T47D (cell line): ENCODE results near the gene CCL13.
"Not testable (repeated sequence)": the region's sequence is repeated elsewhere in the genome, so short reads cannot be mapped to it uniquely, and the experiment has no call there.

Experiments
- DNase-seq, 2 experiments: peaks; one replicate each; pipeline versions ENCODE4 v3.0.0 to v3.0.0-alpha.2; 2011 to 2012; ENCODE audit warnings: low read depth in 1 of 2, low spot score in 1 of 2
- JUND ChIP-seq: IDR thresholded peaks from 2 replicates; pipeline ENCODE4 v1.6.1; 2012; ENCODE audit warnings: low read depth
- in situ Hi-C: cut with HindIII; loops from 2 replicates; pipeline ENCODE4 v1.10.0; 2016; ENCODE audit warnings: low sequenced_read_pairs, low pct_unique_long_range_greater_than_20kb

Gene CCL13

GRCh38 chr17:34356194-34356593 is at the start of gene CCL13:
CCL13 (plus strand) TSS chr17:34356480; CDS start chr17:34356527, 47 bp downstream.
- TF ChIP-seq JUND, result no peak
- DNase-seq, result no peak
- in situ Hi-C loops, result no loop called here

- DNase-seq, result no peak
- in situ Hi-C loops, result no loop called here
- no peak for TF ChIP-seq JUND
Observed at GRCh38 chr17:34307110-34307509, 49.2 kb upstream of the CCL13 start.

DNA sequence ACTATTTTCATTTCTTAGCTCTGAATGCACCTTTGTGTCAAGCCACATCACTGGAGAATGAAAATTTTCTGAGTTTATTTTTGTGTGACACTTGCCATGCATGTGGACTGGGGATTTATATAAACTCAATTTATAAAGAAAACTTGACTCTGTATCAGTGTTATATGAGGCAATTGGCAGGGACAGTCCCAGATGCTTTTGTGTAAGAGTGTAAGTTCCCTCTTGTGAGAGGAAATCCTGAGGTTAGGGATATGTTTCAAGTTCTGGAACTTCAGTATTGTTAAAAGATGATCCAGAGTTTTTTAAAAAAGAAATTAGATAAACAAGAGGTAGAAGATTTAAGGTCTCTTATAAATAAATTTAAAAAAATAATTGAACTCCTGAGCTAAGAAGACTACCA is 47.9 kb upstream of the CCL13 start:
- in situ Hi-C loops, result no loop called here
- DNase-seq, result no peak
- no peak for TF ChIP-seq JUND

- no peak for DNase-seq
- in situ Hi-C loops, result no loop called here
- TF ChIP-seq JUND, result no peak
Observed at GRCh38 chr17:34311291-34311690, 45.0 kb upstream of the CCL13 start.

- no peak for TF ChIP-seq JUND
- in situ Hi-C loops, result no loop called here
- no peak for DNase-seq
Observed at GRCh38 chr17:34312080-34312479, 44.2 kb upstream of the CCL13 start.

DNA sequence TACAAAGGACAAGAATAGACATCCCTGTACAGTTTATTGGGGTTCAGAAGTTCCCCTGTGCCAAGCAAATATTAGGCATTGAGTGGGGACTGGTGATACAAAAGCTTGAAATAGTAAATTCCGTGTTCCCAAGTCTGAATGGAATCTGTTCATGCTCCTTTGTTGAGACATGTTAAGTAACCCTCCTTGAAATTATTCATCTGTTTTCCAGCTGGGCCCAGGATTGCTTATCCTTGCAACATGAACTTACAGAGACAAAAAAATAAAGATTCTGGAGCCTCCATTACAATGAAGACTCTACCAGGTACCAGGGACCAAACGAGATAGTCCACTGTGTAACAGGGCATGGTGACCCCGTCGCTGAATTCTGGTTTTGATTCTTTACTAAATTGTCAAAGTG is 43.1 kb upstream of the CCL13 start:
- in situ Hi-C loops, result no loop called here
- DNase-seq, result no peak

GRCh38 chr17:34314279-34314678 is 42.0 kb upstream of the CCL13 start:
- TF ChIP-seq JUND, result no peak
- DNase-seq, result no peak
- in situ Hi-C loops, result no loop called here

More for the DNA sequence above, 43.1 kb upstream of the CCL13 start:
- no peak for TF ChIP-seq JUND

- DNase-seq, result peak in 1 of 2 experiments; percentile 9
- TF ChIP-seq JUND, result no peak
- in situ Hi-C loops, result no loop called here
Observed at GRCh38 chr17:34318474-34318873, 37.8 kb upstream of the CCL13 start.

DNA sequence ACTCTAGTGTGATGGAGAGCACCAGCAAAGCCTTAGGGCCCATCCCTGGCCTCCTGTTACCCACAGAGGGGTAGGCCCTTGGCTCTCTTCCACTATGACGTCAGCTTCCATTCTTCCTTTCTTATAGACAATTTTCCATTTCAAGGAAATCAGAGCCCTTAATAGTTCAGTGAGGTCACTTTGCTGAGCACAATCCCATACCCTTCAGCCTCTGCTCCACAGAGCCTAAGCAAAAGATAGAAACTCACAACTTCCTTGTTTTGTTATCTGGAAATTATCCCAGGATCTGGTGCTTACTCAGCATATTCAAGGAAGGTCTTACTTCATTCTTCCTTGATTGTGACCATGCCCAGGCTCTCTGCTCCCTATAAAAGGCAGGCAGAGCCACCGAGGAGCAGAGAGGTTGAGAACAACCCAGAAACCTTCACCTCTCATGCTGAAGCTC is 37.2 kb upstream of the CCL13 start, which contains the start of gene CCL8:
Gene CCL8, plus strand, starts transcription at position 397 of the 445 bp plus-strand sequence. CDS start 67 bp downstream, outside the sequence.
- no peak for TF ChIP-seq JUND
- in situ Hi-C loops, result no loop called here
- DNase-seq, result no peak

- no peak for DNase-seq
- in situ Hi-C loops, result no loop called here
- TF ChIP-seq JUND, result no peak
Observed at GRCh38 chr17:34321964-34322363, 34.3 kb upstream of the CCL13 start.

DNA sequence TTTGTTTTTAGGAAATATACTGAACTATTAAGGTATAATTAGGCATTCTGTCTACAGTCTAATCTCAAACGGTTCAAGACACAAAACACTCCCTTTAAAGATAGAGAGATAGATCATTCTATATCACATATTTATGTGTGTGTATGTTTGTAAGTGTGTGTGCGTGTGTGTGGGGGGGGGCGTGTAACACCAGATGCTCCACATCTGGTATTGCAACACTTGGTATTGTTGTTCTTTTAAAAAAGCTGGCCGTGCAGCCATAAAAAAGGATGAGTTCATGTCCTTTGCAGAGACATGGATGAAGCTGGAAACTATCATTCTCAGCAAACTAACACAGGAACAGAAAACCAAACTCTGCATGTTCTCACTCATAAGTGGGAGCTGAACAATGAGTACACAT is 28.7 kb upstream of the CCL13 start:
- DNase-seq, in situ Hi-C loops: not testable (repeated sequence)

GRCh38 chr17:34337701-34338100 is 18.6 kb upstream of the CCL13 start:
- in situ Hi-C loops, result no loop called here
- no peak for TF ChIP-seq JUND
- no peak for DNase-seq

GRCh38 chr17:34339138-34339770 is 17.0 kb upstream of the CCL13 start:
- no peak for DNase-seq
- in situ Hi-C loops, result no loop called here
- no peak for TF ChIP-seq JUND

GRCh38 chr17:34341916-34342315 is 14.4 kb upstream of the CCL13 start:
- no peak for TF ChIP-seq JUND
- DNase-seq, result no peak
- in situ Hi-C loops, result no loop called here

DNA sequence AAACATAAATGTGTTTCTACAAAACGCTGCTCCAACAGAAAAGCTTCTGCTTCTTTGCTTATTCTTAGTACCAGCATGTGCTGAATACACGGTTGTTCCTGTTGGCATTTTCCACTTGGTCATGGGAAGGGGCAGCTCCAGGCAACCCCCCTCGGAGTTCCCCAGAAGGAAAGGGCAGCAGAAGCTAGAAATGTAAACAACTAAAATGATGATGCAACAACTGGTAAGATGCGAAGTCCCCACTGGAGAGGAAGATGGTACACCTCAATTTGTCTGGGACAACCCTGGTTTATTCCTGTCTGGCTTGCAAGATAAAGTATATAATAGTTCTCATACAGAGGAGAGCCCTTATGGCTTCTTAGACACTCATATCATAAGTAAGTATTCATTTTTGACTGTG is 9.2 kb upstream of the CCL13 start:
- in situ Hi-C loops, result no loop called here
- no peak for TF ChIP-seq JUND
- no peak for DNase-seq
